GM12878 (cell line): ENCODE data around the gene FAM53B. TPM values are rescaled to one million over a fixed set of nuclear protein-coding genes. Genes with fewer than 3 reads are reported as not detected.

Experiments used
- ATAC-seq: fragments of 200-7000 bp; cut with Tn5 transposase; 3 replicates; pipeline ENCODE4 v1.9.1; 2020; ENCODE audit warnings: mild to moderate bottlenecking, moderate library complexity
- BruUV-seq: library from RNA; stranded (reverse); fragments of 400-500 nt; replicated peaks from 2 replicates; lab custom pipeline; 2021; lab: Mats Ljungman, UMichigan
- CTCF ChIA-PET: fragments of 300-600 bp; sonication (Branson Sonifier 250); formaldehyde crosslinking; extraction: SDS; loops from one replicate; lab custom pipeline; 2021; ENCODE audit warnings: inconsistent platforms; lab: Yijun Ruan, JAX
- POLR2A ChIA-PET: fragments of 350-600 bp; formaldehyde crosslinking; extraction: SDS; loops from one replicate; lab custom pipeline; 2021; ENCODE audit warnings: inconsistent platforms; lab: Charles Lee
- RAD21 ChIA-PET: fragments of 300-600 bp; sonication (Branson Sonifier 250); formaldehyde crosslinking; loops from one replicate; lab custom pipeline; 2023; ENCODE audit warnings: antibody characterized with exemption; ENCODE audit not compliant: unreplicated experiment; lab: Charles Lee
- SMC1A ChIA-PET: fragments of 300-600 bp; sonication (Branson Sonifier 250); formaldehyde crosslinking; loops from one replicate; lab custom pipeline; 2023; ENCODE audit not compliant: unreplicated experiment, uncharacterized antibody; lab: Charles Lee
- DNase-seq: peaks from one replicate; pipeline ENCODE4 v3.0.0-alpha.2; 2011; ENCODE audit warnings: low read depth, low spot score
- FAIRE-seq: peaks from 3 replicates; lab custom pipeline; 2011; peaks lifted over from hg19 to GRCh38; lab: Jason Lieb, UNC
- H2AFZ ChIP-seq: 2 replicates; pipeline ENCODE4 v1.6.0; 2011; ENCODE audit warnings: low read depth, low read length, control low read depth; ENCODE audit not compliant: control insufficient read depth
- H3K27ac ChIP-seq: 2 replicates; pipeline ENCODE4 v1.5.1; 2011; ENCODE audit warnings: control low read depth; ENCODE audit not compliant: control insufficient read depth, insufficient read depth
- H3K27me3 ChIP-seq, 2 experiments: replicated peaks in 1 of 2; 2 replicates each; pipeline versions ENCODE4 v1.6.0 to v1.6.1; 2011; ENCODE audit warnings: low read length in 1 of 2; ENCODE audit not compliant: control insufficient read depth in 2 of 2, insufficient read depth in 2 of 2
- H3K36me3 ChIP-seq, 2 experiments: 2 replicates each; pipeline ENCODE4 v1.5.1; 2011; ENCODE audit warnings: low read length in 1 of 2; ENCODE audit not compliant: control insufficient read depth in 2 of 2, insufficient read depth in 2 of 2
- H3K4me1 ChIP-seq: 2 replicates; pipeline ENCODE4 v1.6.1; 2011; ENCODE audit warnings: mild to moderate bottlenecking, low read length, moderate library complexity, mixed read lengths; ENCODE audit not compliant: control insufficient read depth, insufficient read depth
- H3K4me2 ChIP-seq: 2 replicates; pipeline ENCODE4 v1.6.0; 2011; ENCODE audit warnings: control low read depth; ENCODE audit not compliant: control insufficient read depth, insufficient read depth
- H3K4me3 ChIP-seq: fragments of 200-600 bp; sonication (generic); 2 replicates; pipeline ENCODE4 v1.5.1; 2016
- H3K79me2 ChIP-seq: 2 replicates; pipeline ENCODE4 v1.6.0; 2011; ENCODE audit warnings: low read length; ENCODE audit not compliant: control insufficient read depth, insufficient read depth
- H3K9ac ChIP-seq: 2 replicates; pipeline ENCODE4 v1.8.0; 2011; ENCODE audit warnings: low read length, control low read depth, mixed read lengths; ENCODE audit not compliant: control insufficient read depth, insufficient read depth
- H3K9me3 ChIP-seq: replicated peaks from 3 replicates; pipeline ENCODE4 v1.5.1; 2011; ENCODE audit warnings: mild to moderate bottlenecking, low read length; ENCODE audit not compliant: control insufficient read depth, insufficient read depth
- H4K20me1 ChIP-seq: 2 replicates; pipeline ENCODE4 v1.6.0; 2011; ENCODE audit not compliant: control insufficient read depth, insufficient read depth
- BRCA1 ChIP-seq: IDR thresholded peaks from 2 replicates; pipeline ENCODE4 v1.6.1; 2011; ENCODE audit warnings: low read depth, low read length, improper control_type of control experiment
- CBFB ChIP-seq: IDR thresholded peaks from 2 replicates; pipeline ENCODE4 v1.6.1; 2016; ENCODE audit warnings: antibody characterized with exemption, low read depth
- CHD1 ChIP-seq: IDR thresholded peaks from 2 replicates; pipeline ENCODE4 v1.6.1; 2012; ENCODE audit warnings: low read depth, low read length, improper control_type of control experiment
- FOS ChIP-seq: IDR thresholded peaks from 3 replicates; pipeline ENCODE4 v1.6.1; 2011; ENCODE audit warnings: borderline replicate concordance; ENCODE audit not compliant: insufficient read length; ENCODE audit errors: extremely low read depth
- JUND ChIP-seq: IDR thresholded peaks from 2 replicates; pipeline ENCODE4 v1.6.1; 2012; ENCODE audit warnings: low read depth, mild to moderate bottlenecking, low read length, improper control_type of control experiment, moderate library complexity
- MYC ChIP-seq: IDR thresholded peaks from 2 replicates; pipeline ENCODE4 v1.6.1; 2011; ENCODE audit warnings: mild to moderate bottlenecking, low read length, moderate library complexity, inconsistent platforms; ENCODE audit not compliant: insufficient read depth, insufficient replicate concordance, insufficient read length, severe bottlenecking
- POU2F2 ChIP-seq: IDR thresholded peaks from 3 replicates; pipeline ENCODE4 v1.6.1; 2011; ENCODE audit warnings: low read depth, mild to moderate bottlenecking, low read length, borderline replicate concordance
- SMC3 ChIP-seq: IDR thresholded peaks from 2 replicates; pipeline ENCODE4 v1.6.1; 2011; ENCODE audit warnings: low read length, improper control_type of control experiment, borderline replicate concordance
- SPI1 ChIP-seq: IDR thresholded peaks from 2 replicates; pipeline ENCODE4 v1.6.1; 2011; ENCODE audit warnings: low read depth, mild to moderate bottlenecking, low read length, moderate library complexity, borderline replicate concordance; ENCODE audit not compliant: insufficient read depth
- STAT3 ChIP-seq: IDR thresholded peaks from 2 replicates; pipeline ENCODE4 v1.6.1; 2011; ENCODE audit warnings: low read depth, low read length, improper control_type of control experiment
- TCF12 ChIP-seq: IDR thresholded peaks from 2 replicates; pipeline ENCODE4 v1.6.1; 2011; ENCODE audit warnings: low read depth, mild to moderate bottlenecking, low read length
- ZNF274 ChIP-seq: IDR thresholded peaks from one replicate; pipeline ENCODE4 v1.8.0; 2011; ENCODE audit not compliant: insufficient read length, insufficient read depth
- ZNF622 ChIP-seq: fragments of 450-650 bp; IDR thresholded peaks from 2 replicates; pipeline ENCODE4 v1.6.1; 2017; ENCODE audit warnings: mild to moderate bottlenecking, inconsistent platforms
- WGBS: methylation state at CpG from one replicate; pipeline ENCODE4 v1.1.6; 2016; ENCODE audit warnings: low lambda C conversion rate; ENCODE audit not compliant: insufficient replicate concordance, insufficient coverage; ENCODE audit errors: missing lambda C conversion rate; 5-methylcytosine and 5-hydroxymethylcytosine counted together
- in situ Hi-C: fragments of 300-500 bp; cut with MboI; formaldehyde crosslinking; loops from 9 replicates; pipeline ENCODE4 v1.14.3; 2018; ENCODE audit warnings: mixed read lengths
- intact Hi-C: fragments of 100-400 bp; cut with micrococcal nuclease; formaldehyde crosslinking; loops from one replicate; pipeline ENCODE4 v1.14.2; 2022; ENCODE audit not compliant: unreplicated experiment
- polyA plus RNA-seq, 11 experiments: library from polyadenylated mRNA; depleted of rRNA in 4 of 11; unstranded in 6 of 11; stranded (reverse) in 5 of 11; fragments of >200 nt; fragmentation: Nextera tagmentation in 4 of 11; fragmentation: Illumina TruSeq in 1 of 11; extraction: Ambion mirVana in 4 of 11; extraction: Trizol in 1 of 11; gene quantifications; 1 replicate in 1 of 11; 2 replicates in 10 of 11; pipeline versions ENCODE4 v1.2.1 to v1.2.3, GENCODE V29; 2011 to 2016; ENCODE audit warnings: inconsistent platforms in 2 of 11, missing spikeins in 2 of 11, low read depth in 1 of 11
- total RNA-seq, 4 experiments: library from RNA; depleted of rRNA in 3 of 4; stranded (reverse); fragments of >200 nt in 3 of 4; fragmentation: Illumina TruSeq in 1 of 4; extraction: Trizol in 1 of 4; gene quantifications; 2 replicates each; pipeline versions ENCODE4 v1.2.1 to v1.2.3, GENCODE V29; 2013 to 2021
- TF ChIP-seq, protein P1 (sequence below): fragments of 450-650 bp; formaldehyde crosslinking; IDR thresholded peaks from 2 replicates; pipeline ENCODE4 v1.5.0; 2022; ENCODE audit warnings: mild to moderate bottlenecking, missing genetic modification characterization
- TF ChIP-seq, protein P2 (sequence below): fragments of 450-650 bp; IDR thresholded peaks from 2 replicates; pipeline ENCODE4 v1.6.1; 2017; ENCODE audit warnings: mild to moderate bottlenecking, low read depth, inconsistent platforms; ENCODE audit not compliant: poor library complexity, severe bottlenecking

FAM53B gene
- total and polyA plus RNA-seq, 10 of the 15 experiments (the other 5 are each of a cell fraction or from before 2014, with no cell fraction given): 0.05 to 26.3 (median 8.1) TPM

DNA sequence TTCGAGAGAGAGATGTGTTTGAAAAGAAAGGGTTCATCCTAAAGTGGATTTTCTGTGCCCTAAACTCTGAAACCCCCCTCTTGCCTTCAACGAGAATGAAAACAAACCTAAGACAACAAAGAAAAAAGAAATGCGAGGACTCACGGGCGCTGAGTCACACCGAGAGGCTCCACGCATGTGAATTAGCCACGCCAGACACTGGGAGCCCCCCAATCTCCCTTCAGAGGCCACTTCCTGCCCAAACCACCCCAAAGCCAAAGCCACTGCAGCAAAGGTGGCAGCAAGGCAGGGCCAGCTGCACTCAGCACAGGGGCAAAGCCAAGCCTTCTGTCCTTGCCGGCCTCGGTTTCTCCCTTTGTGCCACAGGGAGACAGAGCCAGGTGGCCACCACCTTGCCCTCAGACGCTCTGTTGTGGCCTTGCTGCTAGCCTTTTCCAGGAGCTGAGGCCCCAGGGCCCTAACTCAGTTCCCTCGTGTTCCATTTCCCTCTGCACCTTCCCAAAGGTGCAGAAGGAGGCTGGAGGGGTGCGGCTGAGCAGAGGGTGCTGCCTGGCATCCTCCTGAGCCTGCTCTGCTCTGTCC, 93.3 kb downstream of the FAM53B start:
- Histone ChIP-seq H3K4me1 (peaks cover 53% of the 10 kb centered on the region), H3K9me3 (no peaks in the 10 kb centered on the region), H3K4me2 (peak overlapping the region; percentile 53), H3K27me3 (no peaks in the 10 kb centered on the region), H3K4me3 (no peak overlapping the region), H3K36me3 (peaks cover 5 to 6% of the 10 kb centered on the region in 2 experiments; a peak in 3 of 4 replicates), H3K9ac (0 out of 2 replicates have a peak overlapping the region, but pooled peaks have one; percentile 4), H3K79me2 (peaks cover 16% of the 10 kb centered on the region), H3K27ac (peak overlapping the region; percentile 38; the same call in 1 of the 2 replicates), H4K20me1 (no peaks in the 10 kb centered on the region; the same call in none of the 2 replicates), H2AFZ (no peak overlapping the region)
- ChIA-PET CTCF (interaction anchor here (2.3 to 7.3 kb wide), 2 partner anchors 68 to 90 kb away, joined by 13 to 73 read pairs; no protein-coding TSS in a partner anchor), POLR2A (interaction anchor here (0.6 to 0.9 kb wide), 2 partner anchors 38 to 72 kb away, joined by 3 to 4 read pairs; no protein-coding TSS in a partner anchor), SMC1A (interaction anchor here (0.6 to 8.4 kb wide), 6 partner anchors 32 to 90 kb away, joined by 3 to 81 read pairs (median 4); no protein-coding TSS in a partner anchor), RAD21 (interaction anchor here (0.9 to 6.0 kb wide), 4 partner anchors 38 to 91 kb away, joined by 6 to 61 read pairs (median 14); no protein-coding TSS in a partner anchor)
- intact Hi-C loops (no loop called here), in situ Hi-C loops (no loop called here)
- 2% methylated on average over 13 of the region's 13 CpGs for WGBS
- BruUV-seq: no TSS peak
- peak; percentile 52 for FAIRE-seq
- peak; percentile 71 for ATAC-seq
- peak; percentile 36 for DNase-seq
- TF ChIP-seq ZNF622 (no peak), STAT3 (no peak), MYC (no peak), POU2F2 (peak; percentile 80; the same call in 1 of the 3 replicates), ZNF274 (no peak), FOS (no peak), JUND (peak; percentile 76), TCF12 (peak; percentile 83; the same call in 1 of the 2 replicates), CBFB (no peak), SMC3 (0 out of 2 replicates have a peak, but pooled peaks have one; percentile 3), CHD1 (no peak), SPI1 (peak; percentile 32; the same call in 1 of the 2 replicates), BRCA1 (no peak)
- TF ChIP-seq, protein P1, sequence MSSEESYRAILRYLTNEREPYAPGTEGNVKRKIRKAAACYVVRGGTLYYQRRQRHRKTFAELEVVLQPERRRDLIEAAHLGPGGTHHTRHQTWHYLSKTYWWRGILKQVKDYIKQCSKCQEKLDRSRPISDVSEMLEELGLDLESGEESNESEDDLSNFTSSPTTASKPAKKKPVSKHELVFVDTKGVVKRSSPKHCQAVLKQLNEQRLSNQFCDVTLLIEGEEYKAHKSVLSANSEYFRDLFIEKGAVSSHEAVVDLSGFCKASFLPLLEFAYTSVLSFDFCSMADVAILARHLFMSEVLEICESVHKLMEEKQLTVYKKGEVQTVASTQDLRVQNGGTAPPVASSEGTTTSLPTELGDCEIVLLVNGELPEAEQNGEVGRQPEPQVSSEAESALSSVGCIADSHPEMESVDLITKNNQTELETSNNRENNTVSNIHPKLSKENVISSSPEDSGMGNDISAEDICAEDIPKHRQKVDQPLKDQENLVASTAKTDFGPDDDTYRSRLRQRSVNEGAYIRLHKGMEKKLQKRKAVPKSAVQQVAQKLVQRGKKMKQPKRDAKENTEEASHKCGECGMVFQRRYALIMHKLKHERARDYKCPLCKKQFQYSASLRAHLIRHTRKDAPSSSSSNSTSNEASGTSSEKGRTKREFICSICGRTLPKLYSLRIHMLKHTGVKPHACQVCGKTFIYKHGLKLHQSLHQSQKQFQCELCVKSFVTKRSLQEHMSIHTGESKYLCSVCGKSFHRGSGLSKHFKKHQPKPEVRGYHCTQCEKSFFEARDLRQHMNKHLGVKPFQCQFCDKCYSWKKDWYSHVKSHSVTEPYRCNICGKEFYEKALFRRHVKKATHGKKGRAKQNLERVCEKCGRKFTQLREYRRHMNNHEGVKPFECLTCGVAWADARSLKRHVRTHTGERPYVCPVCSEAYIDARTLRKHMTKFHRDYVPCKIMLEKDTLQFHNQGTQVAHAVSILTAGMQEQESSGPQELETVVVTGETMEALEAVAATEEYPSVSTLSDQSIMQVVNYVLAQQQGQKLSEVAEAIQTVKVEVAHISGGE (CRISPR knock-in tag): no peak
- TF ChIP-seq, protein P2, sequence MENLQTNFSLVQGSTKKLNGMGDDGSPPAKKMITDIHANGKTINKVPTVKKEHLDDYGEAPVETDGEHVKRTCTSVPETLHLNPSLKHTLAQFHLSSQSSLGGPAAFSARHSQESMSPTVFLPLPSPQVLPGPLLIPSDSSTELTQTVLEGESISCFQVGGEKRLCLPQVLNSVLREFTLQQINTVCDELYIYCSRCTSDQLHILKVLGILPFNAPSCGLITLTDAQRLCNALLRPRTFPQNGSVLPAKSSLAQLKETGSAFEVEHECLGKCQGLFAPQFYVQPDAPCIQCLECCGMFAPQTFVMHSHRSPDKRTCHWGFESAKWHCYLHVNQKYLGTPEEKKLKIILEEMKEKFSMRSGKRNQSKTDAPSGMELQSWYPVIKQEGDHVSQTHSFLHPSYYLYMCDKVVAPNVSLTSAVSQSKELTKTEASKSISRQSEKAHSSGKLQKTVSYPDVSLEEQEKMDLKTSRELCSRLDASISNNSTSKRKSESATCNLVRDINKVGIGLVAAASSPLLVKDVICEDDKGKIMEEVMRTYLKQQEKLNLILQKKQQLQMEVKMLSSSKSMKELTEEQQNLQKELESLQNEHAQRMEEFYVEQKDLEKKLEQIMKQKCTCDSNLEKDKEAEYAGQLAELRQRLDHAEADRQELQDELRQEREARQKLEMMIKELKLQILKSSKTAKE: peak; percentile 83
